Ishikawa (cell line): ENCODE data around the gene GDPD3.

Source experiments
- CEBPB ChIP-seq: IDR thresholded peaks from 2 replicates; pipeline ENCODE4 v1.6.1; 2012
- CREB1 ChIP-seq: IDR thresholded peaks from 2 replicates; pipeline ENCODE4 v1.6.1; 2012; ENCODE audit warnings: low read depth
- EGR1 ChIP-seq: IDR thresholded peaks from 2 replicates; pipeline ENCODE4 v1.6.1; 2012
- EP300 ChIP-seq: IDR thresholded peaks from 2 replicates; pipeline ENCODE4 v1.6.1; 2012; ENCODE audit warnings: borderline replicate concordance
- FOXM1 ChIP-seq: IDR thresholded peaks from 2 replicates; pipeline ENCODE4 v1.6.1; 2012; ENCODE audit warnings: low read depth, borderline replicate concordance
- NFIC ChIP-seq: IDR thresholded peaks from 2 replicates; pipeline ENCODE4 v1.6.1; 2012
- RAD21 ChIP-seq: IDR thresholded peaks from 2 replicates; pipeline ENCODE4 v1.6.1; 2012; ENCODE audit warnings: low read depth
- TAF1 ChIP-seq: IDR thresholded peaks from 2 replicates; pipeline ENCODE4 v1.6.1; 2012; ENCODE audit warnings: low read depth, mild to moderate bottlenecking
- TCF12 ChIP-seq: IDR thresholded peaks from 2 replicates; pipeline ENCODE4 v1.6.1; 2012; ENCODE audit warnings: low read depth
- TEAD4 ChIP-seq: IDR thresholded peaks from 2 replicates; pipeline ENCODE4 v1.6.1; 2012
- YY1 ChIP-seq: IDR thresholded peaks from 2 replicates; pipeline ENCODE4 v1.6.1; 2012; ENCODE audit warnings: low read depth
- ZBTB7A ChIP-seq: IDR thresholded peaks from 2 replicates; pipeline ENCODE4 v1.6.1; 2012; ENCODE audit warnings: low read depth
- TF ChIP-seq, protein P1 (sequence below): IDR thresholded peaks from 2 replicates; pipeline ENCODE4 v1.6.1; 2012; ENCODE audit warnings: low read depth, mild to moderate bottlenecking
- TF ChIP-seq, protein P2 (sequence below): IDR thresholded peaks from 2 replicates; pipeline ENCODE4 v1.6.1; 2012
- TF ChIP-seq, protein P3 (sequence below): IDR thresholded peaks from 2 replicates; pipeline ENCODE4 v1.6.1; 2012

GDPD3 gene

DNA sequence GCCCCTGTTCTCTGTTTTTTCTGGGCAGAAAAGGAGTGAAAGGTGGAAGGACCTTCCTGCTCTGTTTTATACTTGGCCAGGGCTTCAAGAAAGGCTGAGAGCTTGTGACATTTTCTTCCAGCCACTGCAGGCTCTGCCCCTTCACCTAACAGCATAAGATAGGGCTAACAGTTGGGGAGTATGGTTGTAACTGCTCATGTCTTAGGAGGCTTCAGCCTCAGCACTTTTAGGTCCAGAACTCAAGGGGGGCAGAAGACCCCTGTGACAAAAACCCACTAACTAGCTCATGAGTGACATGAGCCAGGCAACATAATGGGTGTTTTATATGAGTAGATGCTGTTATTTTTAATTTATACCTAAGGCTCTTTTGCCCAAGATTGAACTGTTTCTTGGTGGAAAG, 42.8 kb downstream of the GDPD3 start:
- TF ChIP-seq EP300: no peak
- TF ChIP-seq, protein P1, sequence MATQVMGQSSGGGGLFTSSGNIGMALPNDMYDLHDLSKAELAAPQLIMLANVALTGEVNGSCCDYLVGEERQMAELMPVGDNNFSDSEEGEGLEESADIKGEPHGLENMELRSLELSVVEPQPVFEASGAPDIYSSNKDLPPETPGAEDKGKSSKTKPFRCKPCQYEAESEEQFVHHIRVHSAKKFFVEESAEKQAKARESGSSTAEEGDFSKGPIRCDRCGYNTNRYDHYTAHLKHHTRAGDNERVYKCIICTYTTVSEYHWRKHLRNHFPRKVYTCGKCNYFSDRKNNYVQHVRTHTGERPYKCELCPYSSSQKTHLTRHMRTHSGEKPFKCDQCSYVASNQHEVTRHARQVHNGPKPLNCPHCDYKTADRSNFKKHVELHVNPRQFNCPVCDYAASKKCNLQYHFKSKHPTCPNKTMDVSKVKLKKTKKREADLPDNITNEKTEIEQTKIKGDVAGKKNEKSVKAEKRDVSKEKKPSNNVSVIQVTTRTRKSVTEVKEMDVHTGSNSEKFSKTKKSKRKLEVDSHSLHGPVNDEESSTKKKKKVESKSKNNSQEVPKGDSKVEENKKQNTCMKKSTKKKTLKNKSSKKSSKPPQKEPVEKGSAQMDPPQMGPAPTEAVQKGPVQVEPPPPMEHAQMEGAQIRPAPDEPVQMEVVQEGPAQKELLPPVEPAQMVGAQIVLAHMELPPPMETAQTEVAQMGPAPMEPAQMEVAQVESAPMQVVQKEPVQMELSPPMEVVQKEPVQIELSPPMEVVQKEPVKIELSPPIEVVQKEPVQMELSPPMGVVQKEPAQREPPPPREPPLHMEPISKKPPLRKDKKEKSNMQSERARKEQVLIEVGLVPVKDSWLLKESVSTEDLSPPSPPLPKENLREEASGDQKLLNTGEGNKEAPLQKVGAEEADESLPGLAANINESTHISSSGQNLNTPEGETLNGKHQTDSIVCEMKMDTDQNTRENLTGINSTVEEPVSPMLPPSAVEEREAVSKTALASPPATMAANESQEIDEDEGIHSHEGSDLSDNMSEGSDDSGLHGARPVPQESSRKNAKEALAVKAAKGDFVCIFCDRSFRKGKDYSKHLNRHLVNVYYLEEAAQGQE: no peak
- no peak for TF ChIP-seq RAD21
- TF ChIP-seq, protein P2, sequence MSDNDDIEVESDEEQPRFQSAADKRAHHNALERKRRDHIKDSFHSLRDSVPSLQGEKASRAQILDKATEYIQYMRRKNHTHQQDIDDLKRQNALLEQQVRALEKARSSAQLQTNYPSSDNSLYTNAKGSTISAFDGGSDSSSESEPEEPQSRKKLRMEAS: no peak
- TF ChIP-seq EGR1: no peak
- no peak for TF ChIP-seq ZBTB7A
- TF ChIP-seq, protein P3, sequence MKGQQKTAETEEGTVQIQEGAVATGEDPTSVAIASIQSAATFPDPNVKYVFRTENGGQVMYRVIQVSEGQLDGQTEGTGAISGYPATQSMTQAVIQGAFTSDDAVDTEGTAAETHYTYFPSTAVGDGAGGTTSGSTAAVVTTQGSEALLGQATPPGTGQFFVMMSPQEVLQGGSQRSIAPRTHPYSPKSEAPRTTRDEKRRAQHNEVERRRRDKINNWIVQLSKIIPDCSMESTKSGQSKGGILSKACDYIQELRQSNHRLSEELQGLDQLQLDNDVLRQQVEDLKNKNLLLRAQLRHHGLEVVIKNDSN: no peak
- TF ChIP-seq CREB1: no peak

DNA sequence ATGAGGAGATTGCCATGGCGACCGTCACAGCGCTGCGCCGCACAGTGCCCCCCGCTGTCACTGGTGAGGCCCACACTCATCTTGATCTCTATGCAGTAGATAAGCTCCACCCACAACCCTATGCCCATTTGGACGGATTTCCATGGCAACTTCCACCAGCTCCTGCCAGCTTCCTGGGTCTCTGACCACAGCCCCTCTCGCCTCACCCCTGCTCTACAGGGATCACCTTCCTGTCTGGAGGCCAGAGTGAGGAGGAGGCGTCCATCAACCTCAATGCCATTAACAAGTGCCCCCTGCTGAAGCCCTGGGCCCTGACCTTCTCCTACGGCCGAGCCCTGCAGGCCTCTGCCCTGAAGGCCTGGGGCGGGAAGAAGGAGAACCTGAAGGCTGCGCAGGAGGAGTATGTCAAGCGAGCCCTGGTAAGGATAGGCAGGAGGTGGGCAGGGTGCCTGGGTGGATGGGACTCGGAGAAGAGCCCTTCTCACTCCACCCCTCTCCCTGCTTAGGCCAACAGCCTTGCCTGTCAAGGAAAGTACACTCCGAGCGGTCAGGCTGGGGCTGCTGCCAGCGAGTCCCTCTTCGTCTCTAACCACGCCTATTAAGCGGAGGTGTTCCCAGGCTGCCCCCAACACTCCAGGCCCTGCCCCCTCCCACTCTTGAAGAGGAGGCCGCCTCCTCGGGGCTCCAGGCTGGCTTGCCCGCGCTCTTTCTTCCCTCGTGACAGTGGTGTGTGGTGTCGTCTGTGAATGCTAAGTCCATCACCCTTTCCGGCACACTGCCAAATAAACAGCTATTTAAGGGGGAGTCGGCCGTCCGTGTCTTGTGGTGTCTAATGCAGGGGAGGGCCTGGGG, 43.5 kb downstream of the GDPD3 start:
- TF ChIP-seq TAF1: no peak
- TF ChIP-seq YY1: no peak
- no peak for TF ChIP-seq FOXM1
- no peak for TF ChIP-seq RAD21
- no peak for TF ChIP-seq CEBPB

DNA sequence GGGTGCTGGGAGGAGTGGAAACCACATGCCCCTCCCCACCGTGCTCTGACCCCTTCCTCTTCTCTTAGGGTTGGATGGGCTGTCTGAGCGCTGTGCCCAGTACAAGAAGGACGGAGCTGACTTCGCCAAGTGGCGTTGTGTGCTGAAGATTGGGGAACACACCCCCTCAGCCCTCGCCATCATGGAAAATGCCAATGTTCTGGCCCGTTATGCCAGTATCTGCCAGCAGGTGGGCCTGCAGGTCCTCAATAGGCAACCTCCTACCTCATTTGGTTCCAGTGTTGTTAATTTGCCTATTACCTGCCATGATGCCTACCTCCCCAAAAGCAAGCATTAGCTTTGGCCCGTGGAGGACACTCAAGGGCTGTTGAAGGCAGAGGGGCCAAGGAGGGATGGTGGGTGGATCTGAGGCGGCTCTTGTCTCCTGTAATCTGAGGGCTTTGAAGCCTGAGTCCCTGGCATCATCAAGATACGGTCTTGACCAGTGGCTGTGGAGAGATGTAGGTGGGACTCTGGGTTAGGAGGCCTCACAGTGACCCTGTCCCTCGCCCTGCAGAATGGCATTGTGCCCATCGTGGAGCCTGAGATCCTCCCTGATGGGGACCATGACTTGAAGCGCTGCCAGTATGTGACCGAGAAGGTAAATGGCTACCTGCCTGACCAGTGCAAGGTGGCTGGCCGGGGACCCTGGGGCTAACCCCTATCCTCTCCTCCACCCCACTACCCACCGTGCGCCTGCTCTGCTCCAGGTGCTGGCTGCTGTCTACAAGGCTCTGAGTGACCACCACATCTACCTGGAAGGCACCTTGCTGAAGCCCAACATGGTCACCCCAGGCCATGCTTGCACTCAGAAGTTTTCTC, 44.4 kb downstream of the GDPD3 start:
- TF ChIP-seq ZBTB7A (no peak), CEBPB (no peak), RAD21 (peak; percentile 21; the same call in 1 of the 2 replicates)

DNA sequence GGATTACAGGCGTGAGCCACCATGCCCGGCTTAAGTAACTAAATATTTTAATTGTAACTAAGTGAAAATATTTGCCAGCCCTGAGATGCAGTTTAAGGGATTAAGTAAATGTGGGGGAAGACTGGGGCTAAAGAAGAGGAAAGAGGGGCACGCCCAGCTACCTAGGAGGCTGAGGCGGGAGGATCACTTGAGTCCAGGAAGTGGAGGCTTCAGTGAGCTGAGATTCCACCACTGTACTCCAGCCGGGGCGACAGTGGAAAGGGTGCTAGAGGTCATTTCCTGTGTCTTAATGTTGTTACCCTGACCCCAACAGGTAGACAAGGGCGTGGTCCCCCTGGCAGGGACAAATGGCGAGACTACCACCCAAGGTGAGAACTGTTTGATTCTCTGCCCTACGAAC, 45.0 kb downstream of the GDPD3 start:
- TF ChIP-seq TCF12 (no peak), EGR1 (no peak), YY1 (no peak), CREB1 (no peak), TEAD4 (no peak), CEBPB (no peak), TAF1 (no peak), FOXM1 (no peak), ZBTB7A (no peak), NFIC (no peak), EP300 (no peak), RAD21 (no peak)
- TF ChIP-seq, protein P1: no peak
- TF ChIP-seq, protein P2: no peak
- TF ChIP-seq, protein P3: no peak

DNA sequence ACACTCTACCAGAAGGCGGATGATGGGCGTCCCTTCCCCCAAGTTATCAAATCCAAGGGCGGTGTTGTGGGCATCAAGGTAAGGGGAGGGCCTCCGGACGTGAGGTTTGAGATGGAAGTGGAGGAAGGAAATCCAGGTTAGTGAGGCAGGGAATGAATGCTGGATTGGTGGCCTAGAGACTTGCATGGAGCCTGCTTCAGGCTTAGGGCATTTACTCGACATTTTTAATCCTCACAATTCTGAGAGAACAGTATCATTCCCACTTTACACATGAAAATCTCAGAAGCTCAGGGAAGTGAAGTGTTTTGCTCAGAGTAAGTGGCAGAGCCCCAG, 45.8 kb downstream of the GDPD3 start:
- TF ChIP-seq FOXM1: no peak
- TF ChIP-seq TEAD4: no peak
- no peak for TF ChIP-seq CEBPB
- TF ChIP-seq CREB1: no peak
- no peak for TF ChIP-seq EP300
- no peak for TF ChIP-seq NFIC
- TF ChIP-seq, protein P3: no peak
- TF ChIP-seq, protein P1: no peak
- TF ChIP-seq RAD21: no peak
- no peak for TF ChIP-seq EGR1
- no peak for TF ChIP-seq TCF12
- no peak for TF ChIP-seq TAF1
- no peak for TF ChIP-seq YY1
- no peak for TF ChIP-seq ZBTB7A
